SK-N-SH treated with all-trans-retinoic acid at 6 μM for 48 hours (cell line): ENCODE measurements around the gene TCAF1.
"Not testable (repeated sequence)": the region's sequence is repeated elsewhere in the genome, so short reads cannot be mapped to it uniquely, and the experiment has no call there.

Experiments used
- ATAC-seq: fragments of 200-7000 bp; cut with Tn5 transposase; 3 replicates; pipeline ENCODE4 v1.9.1; 2020; ENCODE audit warnings: mild to moderate bottlenecking, moderate library complexity
- CSDC2 ChIP-seq: fragments of 250-450 bp; sonication (Bioruptor Pico); IDR thresholded peaks from 2 replicates; pipeline ENCODE4 v1.5.0; 2020; ENCODE audit warnings: mild to moderate bottlenecking, moderate library complexity
- CSRNP3 ChIP-seq: fragments of 250-450 bp; sonication (Bioruptor Pico); IDR thresholded peaks from 2 replicates; pipeline ENCODE4 v1.5.1; 2021; ENCODE audit warnings: mild to moderate bottlenecking, moderate library complexity
- ESRRG ChIP-seq: fragments of 250-450 bp; sonication (Bioruptor Pico); IDR thresholded peaks from 2 replicates; pipeline ENCODE4 v1.6.1; 2021; ENCODE audit warnings: mild to moderate bottlenecking
- ISL1 ChIP-seq: fragments of 250-450 bp; sonication (Bioruptor Pico); IDR thresholded peaks from 2 replicates; pipeline ENCODE4 v2.1.2; 2022; ENCODE audit warnings: mild to moderate bottlenecking, moderate library complexity
- OSR1 ChIP-seq: fragments of 250-450 bp; sonication (Bioruptor Pico); IDR thresholded peaks from 2 replicates; pipeline ENCODE4 v1.8.0; 2022; ENCODE audit warnings: moderate library complexity, mild to moderate bottlenecking, inconsistent platforms
- PPARA ChIP-seq: fragments of 250-450 bp; sonication (Bioruptor Pico); IDR thresholded peaks from 2 replicates; pipeline ENCODE4 v1.5.0; 2020; ENCODE audit warnings: mild to moderate bottlenecking, borderline replicate concordance
- SNAI2 ChIP-seq: fragments of 250-450 bp; sonication (Bioruptor Pico); IDR thresholded peaks from 2 replicates; pipeline ENCODE4 v1.5.0; 2020; ENCODE audit warnings: mild to moderate bottlenecking, moderate library complexity
- TCF4 ChIP-seq: fragments of 250-450 bp; sonication (Bioruptor Pico); IDR thresholded peaks from 2 replicates; pipeline ENCODE4 v1.8.0; 2021; ENCODE audit warnings: mild to moderate bottlenecking, moderate library complexity, borderline replicate concordance
- TOX ChIP-seq: fragments of 250-450 bp; sonication (Bioruptor Pico); IDR thresholded peaks from 2 replicates; pipeline ENCODE4 v1.8.0; 2021; ENCODE audit warnings: mild to moderate bottlenecking, moderate library complexity, borderline replicate concordance
- TSHZ2 ChIP-seq: fragments of 250-450 bp; sonication (Bioruptor Pico); IDR thresholded peaks from 2 replicates; pipeline ENCODE4 v1.5.0; 2020; ENCODE audit warnings: mild to moderate bottlenecking, moderate library complexity
- ZNF565 ChIP-seq: fragments of 450-650 bp; formaldehyde crosslinking; conservative IDR thresholded peaks from 2 replicates; pipeline ENCODE4 v1.5.0; 2020; ENCODE audit warnings: low read depth, mild to moderate bottlenecking, moderate library complexity
- ZNF70 ChIP-seq: fragments of 450-650 bp; formaldehyde crosslinking; IDR thresholded peaks from 2 replicates; pipeline ENCODE4 v1.5.0; 2020; ENCODE audit warnings: mild to moderate bottlenecking, moderate library complexity
- ZNF8 ChIP-seq: fragments of 450-650 bp; formaldehyde crosslinking; IDR thresholded peaks from 2 replicates; pipeline ENCODE4 v1.5.0; 2020; ENCODE audit warnings: mild to moderate bottlenecking, moderate library complexity
- TF ChIP-seq, protein P1 (sequence below): fragments of 250-450 bp; sonication (Bioruptor Pico); IDR thresholded peaks from 2 replicates; pipeline ENCODE4 v1.8.0; 2021; ENCODE audit warnings: low read depth, mild to moderate bottlenecking, moderate library complexity, borderline replicate concordance
- TF ChIP-seq, protein P2 (sequence below): fragments of 250-450 bp; sonication (Bioruptor Pico); IDR thresholded peaks from 2 replicates; pipeline ENCODE4 v1.8.0; 2020; ENCODE audit warnings: mild to moderate bottlenecking, moderate library complexity, borderline replicate concordance
- TF ChIP-seq, protein P3 (sequence below): fragments of 250-450 bp; sonication (Bioruptor Pico); IDR thresholded peaks from 2 replicates; pipeline ENCODE4 v1.5.1; 2020; ENCODE audit warnings: low read depth, mild to moderate bottlenecking, moderate library complexity

The TCAF1 gene

GRCh38 chr7:143877098-143877497, 24.9 kb downstream of the TCAF1 start:
- TF ChIP-seq ISL1 (CRISPR knock-in tag): no peak
- TF ChIP-seq, protein P1, sequence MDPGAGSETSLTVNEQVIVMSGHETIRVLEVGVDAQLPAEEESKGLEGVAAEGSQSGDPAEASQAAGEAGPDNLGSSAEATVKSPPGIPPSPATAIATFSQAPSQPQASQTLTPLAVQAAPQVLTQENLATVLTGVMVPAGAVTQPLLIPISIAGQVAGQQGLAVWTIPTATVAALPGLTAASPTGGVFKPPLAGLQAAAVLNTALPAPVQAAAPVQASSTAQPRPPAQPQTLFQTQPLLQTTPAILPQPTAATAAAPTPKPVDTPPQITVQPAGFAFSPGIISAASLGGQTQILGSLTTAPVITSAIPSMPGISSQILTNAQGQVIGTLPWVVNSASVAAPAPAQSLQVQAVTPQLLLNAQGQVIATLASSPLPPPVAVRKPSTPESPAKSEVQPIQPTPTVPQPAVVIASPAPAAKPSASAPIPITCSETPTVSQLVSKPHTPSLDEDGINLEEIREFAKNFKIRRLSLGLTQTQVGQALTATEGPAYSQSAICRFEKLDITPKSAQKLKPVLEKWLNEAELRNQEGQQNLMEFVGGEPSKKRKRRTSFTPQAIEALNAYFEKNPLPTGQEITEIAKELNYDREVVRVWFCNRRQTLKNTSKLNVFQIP (CRISPR knock-in tag): no peak
- no peak for TF ChIP-seq SNAI2
- TF ChIP-seq, protein P2, sequence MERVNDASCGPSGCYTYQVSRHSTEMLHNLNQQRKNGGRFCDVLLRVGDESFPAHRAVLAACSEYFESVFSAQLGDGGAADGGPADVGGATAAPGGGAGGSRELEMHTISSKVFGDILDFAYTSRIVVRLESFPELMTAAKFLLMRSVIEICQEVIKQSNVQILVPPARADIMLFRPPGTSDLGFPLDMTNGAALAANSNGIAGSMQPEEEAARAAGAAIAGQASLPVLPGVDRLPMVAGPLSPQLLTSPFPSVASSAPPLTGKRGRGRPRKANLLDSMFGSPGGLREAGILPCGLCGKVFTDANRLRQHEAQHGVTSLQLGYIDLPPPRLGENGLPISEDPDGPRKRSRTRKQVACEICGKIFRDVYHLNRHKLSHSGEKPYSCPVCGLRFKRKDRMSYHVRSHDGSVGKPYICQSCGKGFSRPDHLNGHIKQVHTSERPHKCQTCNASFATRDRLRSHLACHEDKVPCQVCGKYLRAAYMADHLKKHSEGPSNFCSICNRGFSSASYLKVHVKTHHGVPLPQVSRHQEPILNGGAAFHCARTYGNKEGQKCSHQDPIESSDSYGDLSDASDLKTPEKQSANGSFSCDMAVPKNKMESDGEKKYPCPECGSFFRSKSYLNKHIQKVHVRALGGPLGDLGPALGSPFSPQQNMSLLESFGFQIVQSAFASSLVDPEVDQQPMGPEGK: no peak
- TF ChIP-seq ZNF70: no peak
- TF ChIP-seq ZNF565: no peak
- no peak for TF ChIP-seq OSR1
- TF ChIP-seq TOX: no peak
- no peak for TF ChIP-seq CSRNP3 (CRISPR knock-in tag)
- TF ChIP-seq, all 23 proteins: peak for 0
- no peak for ATAC-seq

- no peak for ATAC-seq
- no peak for TF ChIP-seq ESRRG (CRISPR knock-in tag)
- no peak for TF ChIP-seq CSDC2 (CRISPR knock-in tag)
- TF ChIP-seq TOX: no peak
- TF ChIP-seq, protein P1 (CRISPR knock-in tag): no peak
- TF ChIP-seq ZNF565: no peak
- no peak for TF ChIP-seq TCF4 (CRISPR knock-in tag)
- TF ChIP-seq, protein P3, sequence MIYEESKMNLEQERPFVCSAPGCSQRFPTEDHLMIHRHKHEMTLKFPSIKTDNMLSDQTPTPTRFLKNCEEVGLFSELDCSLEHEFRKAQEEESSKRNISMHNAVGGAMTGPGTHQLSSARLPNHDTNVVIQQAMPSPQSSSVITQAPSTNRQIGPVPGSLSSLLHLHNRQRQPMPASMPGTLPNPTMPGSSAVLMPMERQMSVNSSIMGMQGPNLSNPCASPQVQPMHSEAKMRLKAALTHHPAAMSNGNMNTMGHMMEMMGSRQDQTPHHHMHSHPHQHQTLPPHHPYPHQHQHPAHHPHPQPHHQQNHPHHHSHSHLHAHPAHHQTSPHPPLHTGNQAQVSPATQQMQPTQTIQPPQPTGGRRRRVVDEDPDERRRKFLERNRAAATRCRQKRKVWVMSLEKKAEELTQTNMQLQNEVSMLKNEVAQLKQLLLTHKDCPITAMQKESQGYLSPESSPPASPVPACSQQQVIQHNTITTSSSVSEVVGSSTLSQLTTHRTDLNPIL (CRISPR knock-in tag): no peak
- no peak for TF ChIP-seq TSHZ2 (CRISPR knock-in tag)
- no peak for TF ChIP-seq ZNF70
- no peak for TF ChIP-seq PPARA
- TF ChIP-seq ZNF8 (CRISPR knock-in tag): no peak
- TF ChIP-seq, protein P2: no peak
These were observed 25.8 kb downstream of the TCAF1 start for GRCh38 chr7:143876218-143876617.

DNA sequence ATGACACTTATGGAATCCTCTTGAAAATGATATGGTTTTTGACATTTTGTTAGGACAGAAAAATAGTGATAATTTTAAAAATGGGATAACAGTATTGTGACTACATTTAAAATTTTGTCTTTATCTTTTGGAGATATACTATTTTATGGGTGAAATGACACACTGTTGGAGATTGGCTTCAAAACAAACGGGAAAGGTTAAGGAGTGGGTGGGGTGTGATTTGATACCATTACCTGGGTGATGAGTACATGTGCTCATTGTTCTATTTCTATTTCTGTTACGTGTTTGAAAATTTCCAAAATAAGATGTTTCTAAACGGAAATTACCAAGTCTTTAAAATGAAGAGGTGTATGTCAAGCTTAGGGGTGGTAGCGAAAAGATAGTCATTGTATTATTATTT, 28.7 kb downstream of the TCAF1 start:
- ATAC-seq: not testable (repeated sequence)

- not testable (repeated sequence) for ATAC-seq
These were observed 30.4 kb downstream of the TCAF1 start for GRCh38 chr7:143871534-143871933.

- not testable (repeated sequence) for ATAC-seq
These were observed 44.0 kb downstream of the TCAF1 start for GRCh38 chr7:143857994-143858393.

- ATAC-seq: not testable (repeated sequence)
These were observed 46.5 kb downstream of the TCAF1 start for GRCh38 chr7:143855443-143855842.
